ENCODE data around the gene CAPN8.

Gene CAPN8

GRCh38 chr1:223711173-223711572 is 45.7 kb upstream of the CAPN8 start:
- Histone ChIP-seq H3K27ac (no peak overlapping the region), H4K20me1 (peaks cover 0 to 27% (median 7%) of the 10 kb centered on the region in 11 experiments; a peak in 10 of 22 replicates), H3K9ac (no peak overlapping the region), H3K4me3 (no peak overlapping the region), H3K4me1 (peaks cover 35 to 55% (median 42%) of the 10 kb centered on the region in 10 experiments), H3K27me3 (no peaks in the 10 kb centered on the region), H3K36me3 (no peaks in the 10 kb centered on the region), H3K4me2 (no peak overlapping the region), H3K9me3 (replicated peaks in 1 of 11) (no peaks in the 10 kb centered on the region)
- no peak for TF ChIP-seq Cebpa-rat (IDR thresholded peaks at IDR 0.05)

- H3K9ac ChIP-seq, result no peak overlapping the region
Measured at GRCh38 chr1:223710179-223711133, 45.0 kb upstream of the CAPN8 start.

GRCh38 chr1:223709598-223709997 is 44.1 kb upstream of the CAPN8 start:
- H3K4me3 ChIP-seq, result no peak overlapping the region
- no peak overlapping the region for H3K9ac ChIP-seq
- H3K27me3 ChIP-seq, result no peaks in the 10 kb centered on the region
- H3K4me2 ChIP-seq, result no peak overlapping the region
- no peaks in the 10 kb centered on the region for H3K9me3 ChIP-seq (replicated peaks in 1 of 11)
- no peak overlapping the region for H3K27ac ChIP-seq
- H3K36me3 ChIP-seq, result no peaks in the 10 kb centered on the region
- H4K20me1 ChIP-seq, result peaks cover 0 to 13% (median 0%) of the 10 kb centered on the region in 11 experiments; a peak in 6 of 22 replicates
- peaks cover 24 to 47% (median 30%) of the 10 kb centered on the region in 10 experiments for H3K4me1 ChIP-seq
- TF ChIP-seq Cebpa-rat (IDR thresholded peaks at IDR 0.05), result no peak

More at GRCh38 chr1:223710179-223711133, 45.0 kb upstream of the CAPN8 start:
- no peaks in the 10 kb centered on the region for H3K36me3 ChIP-seq
- H3K27ac ChIP-seq, result no peak overlapping the region
- H3K27me3 ChIP-seq, result no peaks in the 10 kb centered on the region
- H3K4me2 ChIP-seq, result no peak overlapping the region
- peaks cover 0 to 19% (median 0%) of the 10 kb centered on the region in 11 experiments; a peak in 7 of 22 replicates for H4K20me1 ChIP-seq
- H3K4me3 ChIP-seq, result no peak overlapping the region
- peaks cover 32 to 48% (median 36%) of the 10 kb centered on the region in 10 experiments for H3K4me1 ChIP-seq
- TF ChIP-seq Cebpa-rat (IDR thresholded peaks at IDR 0.05), result no peak
- no peaks in the 10 kb centered on the region for H3K9me3 ChIP-seq (replicated peaks in 1 of 11)

GRCh38 chr1:223708651-223709268 is 43.3 kb upstream of the CAPN8 start:
- no peaks in the 10 kb centered on the region for H3K9me3 ChIP-seq (replicated peaks in 1 of 11)
- H3K9ac ChIP-seq, result no peak overlapping the region
- peaks cover 15 to 41% (median 24%) of the 10 kb centered on the region in 10 experiments for H3K4me1 ChIP-seq
- no peak for TF ChIP-seq Cebpa-rat (IDR thresholded peaks at IDR 0.05)
- no peaks in the 10 kb centered on the region for H3K36me3 ChIP-seq
- H3K27me3 ChIP-seq, result no peaks in the 10 kb centered on the region
- H3K27ac ChIP-seq, result no peak overlapping the region
- H3K4me2 ChIP-seq, result 0 out of 22 replicates have a peak overlapping the region, but pooled peaks of 1 of the 11 experiments have one; percentile 25
- peaks cover 0 to 5% (median 0%) of the 10 kb centered on the region in 11 experiments; a peak in 3 of 22 replicates for H4K20me1 ChIP-seq
- no peak overlapping the region for H3K4me3 ChIP-seq

GRCh38 chr1:223708001-223708359 is 42.5 kb upstream of the CAPN8 start:
- Histone ChIP-seq H3K36me3 (no peaks in the 10 kb centered on the region), H3K4me1 (peaks cover 7 to 33% (median 16%) of the 10 kb centered on the region in 10 experiments; a peak in 19 of 20 replicates), H3K27ac (no peak overlapping the region), H3K9me3 (replicated peaks in 1 of 11) (no peaks in the 10 kb centered on the region), H3K27me3 (no peaks in the 10 kb centered on the region), H3K4me3 (no peak overlapping the region), H3K9ac (no peak overlapping the region), H3K4me2 (peak overlapping the region in 3 of 11 experiments; percentile 10 to 62 (median 37); a peak in 6 of 22 replicates), H4K20me1 (no peaks in the 10 kb centered on the region; a peak in 1 of 22 replicates)
- TF ChIP-seq Cebpa-rat (IDR thresholded peaks at IDR 0.05), result no peak

GRCh38 chr1:223707256-223708000 is 41.9 kb upstream of the CAPN8 start:
- Histone ChIP-seq H3K36me3 (no peaks in the 10 kb centered on the region), H3K9ac (no peak overlapping the region), H3K4me3 (no peak overlapping the region), H3K27ac (no peak overlapping the region), H3K4me1 (peaks cover 6 to 33% (median 15%) of the 10 kb centered on the region in 10 experiments; a peak in 15 of 20 replicates), H4K20me1 (no peaks in the 10 kb centered on the region; a peak in 1 of 22 replicates), H3K4me2 (peak overlapping the region in 3 of 11 experiments; percentile 10 to 62 (median 37); a peak in 6 of 22 replicates), H3K9me3 (replicated peaks in 1 of 11) (no peaks in the 10 kb centered on the region), H3K27me3 (no peaks in the 10 kb centered on the region)
- TF ChIP-seq Cebpa-rat (IDR thresholded peaks at IDR 0.05), result no peak

GRCh38 chr1:223706077-223706973 is 40.8 kb upstream of the CAPN8 start:
- H3K4me2 ChIP-seq, result peak overlapping the region in 4 of 11 experiments; percentile 20 to 62 (median 28); a peak in 7 of 22 replicates
- H3K27me3 ChIP-seq, result no peaks in the 10 kb centered on the region
- peaks cover 6 to 35% (median 15%) of the 10 kb centered on the region in 10 experiments; a peak in 16 of 20 replicates for H3K4me1 ChIP-seq
- H3K9me3 ChIP-seq (replicated peaks in 1 of 11), result no peaks in the 10 kb centered on the region
- H4K20me1 ChIP-seq, result no peaks in the 10 kb centered on the region; a peak in 1 of 22 replicates
- no peak overlapping the region for H3K27ac ChIP-seq
- no peaks in the 10 kb centered on the region for H3K36me3 ChIP-seq
- no peak for TF ChIP-seq Cebpa-rat (IDR thresholded peaks at IDR 0.05)
- H3K9ac ChIP-seq, result no peak overlapping the region
- no peak overlapping the region for H3K4me3 ChIP-seq

All from BLaER1 treated with 17β-estradiol and CSF1 and Interleukin-3, amounts not matched to agents 10 nM and 100 nM (cell line).